HEK293 (cell line): ENCODE results near the gene GTF3C1.

Source experiments
- CTCF ChIA-PET: fragments of 350-600 bp; formaldehyde crosslinking; extraction: SDS; loops from one replicate; lab custom pipeline; 2021; ENCODE audit warnings: antibody characterized with exemption; lab: Yijun Ruan, JAX
- POLR2A ChIA-PET: fragments of 300-600 bp; formaldehyde crosslinking; extraction: SDS; loops from one replicate; lab custom pipeline; 2020; ENCODE audit warnings: antibody characterized with exemption, inconsistent platforms; lab: Yijun Ruan, JAX
- H3K27ac ChIP-seq: fragments of 200-500 bp; sonication (Bioruptor generic); 2 replicates; pipeline ENCODE4 v1.5.1; 2014; ENCODE audit warnings: low read depth, low read length, control low read depth, inconsistent platforms; ENCODE audit errors: extremely low read depth
- H3K36me3 ChIP-seq, 2 experiments: fragments of 200-500 bp in 1 of 2; sonication (Bioruptor generic) in 1 of 2; 1 replicate in 1 of 2; 2 replicates in 1 of 2; pipeline ENCODE4 v1.5.1; 2014 to 2017; ENCODE audit warnings: inconsistent platforms in 2 of 2, low read length in 2 of 2; ENCODE audit not compliant: control insufficient read depth in 2 of 2, insufficient read depth in 1 of 2
- H3K4me1 ChIP-seq: fragments of 200-500 bp; sonication (Bioruptor generic); 2 replicates; pipeline ENCODE4 v1.5.1; 2014; ENCODE audit warnings: mild to moderate bottlenecking, low read length, inconsistent platforms; ENCODE audit not compliant: control insufficient read depth, insufficient read depth
- H3K4me3 ChIP-seq: 2 replicates; pipeline ENCODE4 v1.5.1; 2011; ENCODE audit warnings: low read depth, mild to moderate bottlenecking, control low read depth, low read length, moderate library complexity
- H3K9me3 ChIP-seq: fragments of 200-500 bp; sonication (Bioruptor generic); 2 replicates; pipeline ENCODE4 v1.5.1; 2014; ENCODE audit warnings: low read depth, low read length, inconsistent platforms; ENCODE audit not compliant: control insufficient read depth, insufficient read depth
- BCL11B ChIP-seq: fragments of 450-650 bp; formaldehyde crosslinking; IDR thresholded peaks from 2 replicates; pipeline ENCODE4 v1.5.1; 2016; ENCODE audit warnings: low read depth, missing biosample characterization, missing genetic modification characterization
- HOXA7 ChIP-seq: sonication (generic); formaldehyde crosslinking; IDR thresholded peaks from 2 replicates; pipeline ENCODE4 v1.8.1; 2022; ENCODE audit warnings: missing genetic modification reagents, borderline replicate concordance
- SCRT2 ChIP-seq: fragments of 450-650 bp; formaldehyde crosslinking; IDR thresholded peaks from 2 replicates; pipeline ENCODE4 v1.5.1; 2016; ENCODE audit warnings: missing biosample characterization, missing genetic modification characterization
- SP7 ChIP-seq: fragments of 450-650 bp; formaldehyde crosslinking; IDR thresholded peaks from 2 replicates; pipeline ENCODE4 v1.5.1; 2016; ENCODE audit warnings: missing biosample characterization, missing genetic modification characterization
- ZFP69B ChIP-seq: fragments of 450-650 bp; formaldehyde crosslinking; IDR thresholded peaks from 2 replicates; pipeline ENCODE4 v1.5.1; 2016; ENCODE audit warnings: missing biosample characterization, missing genetic modification characterization
- ZNF133 ChIP-seq: fragments of 450-650 bp; formaldehyde crosslinking; IDR thresholded peaks from 2 replicates; pipeline ENCODE4 v1.5.1; 2016; ENCODE audit warnings: missing biosample characterization, missing genetic modification characterization
- ZNF140 ChIP-seq: fragments of 450-650 bp; formaldehyde crosslinking; IDR thresholded peaks from 2 replicates; pipeline ENCODE4 v1.5.1; 2016; ENCODE audit warnings: missing biosample characterization, missing genetic modification characterization
- ZNF211 ChIP-seq: fragments of 450-650 bp; formaldehyde crosslinking; IDR thresholded peaks from 2 replicates; pipeline ENCODE4 v1.5.1; 2016; ENCODE audit warnings: low read depth, missing biosample characterization, missing genetic modification characterization
- ZNF341 ChIP-seq: fragments of 450-650 bp; formaldehyde crosslinking; IDR thresholded peaks from 2 replicates; pipeline ENCODE4; 2016; ENCODE audit warnings: low read depth, missing biosample characterization, missing genetic modification characterization
- ZNF521 ChIP-seq: fragments of 450-650 bp; formaldehyde crosslinking; IDR thresholded peaks from 2 replicates; pipeline ENCODE4 v1.5.1; 2017; ENCODE audit warnings: missing biosample characterization, mild to moderate bottlenecking, missing genetic modification characterization
- ZNF560 ChIP-seq: fragments of 450-650 bp; formaldehyde crosslinking; IDR thresholded peaks from 2 replicates; pipeline ENCODE4 v1.5.1; 2017; ENCODE audit warnings: missing biosample characterization, missing genetic modification characterization, borderline replicate concordance
- ZNF561 ChIP-seq: fragments of 450-650 bp; IDR thresholded peaks from 2 replicates; pipeline ENCODE4 v1.5.1; 2018; ENCODE audit warnings: missing biosample characterization, missing genetic modification characterization, borderline replicate concordance
- ZNF664 ChIP-seq: fragments of 450-650 bp; formaldehyde crosslinking; IDR thresholded peaks from 2 replicates; pipeline ENCODE4 v1.5.1; 2016; ENCODE audit warnings: missing biosample characterization, missing genetic modification characterization
- TF ChIP-seq, protein P1 (sequence below): fragments of 450-650 bp; formaldehyde crosslinking; IDR thresholded peaks from 2 replicates; pipeline ENCODE4 v1.5.1; 2017; ENCODE audit warnings: missing biosample characterization, mild to moderate bottlenecking, missing genetic modification characterization, moderate library complexity
- TF ChIP-seq, protein P2 (sequence below): fragments of 450-650 bp; formaldehyde crosslinking; conservative IDR thresholded peaks from 2 replicates; pipeline ENCODE4 v1.5.1; 2016; ENCODE audit warnings: low read depth, missing biosample characterization, missing genetic modification characterization
- TF ChIP-seq, protein P3 (sequence below): fragments of 450-650 bp; formaldehyde crosslinking; IDR thresholded peaks from 2 replicates; pipeline ENCODE4 v1.5.1; 2017; ENCODE audit warnings: missing biosample characterization, missing genetic modification characterization
- TF ChIP-seq, protein P4 (sequence below): fragments of 450-650 bp; formaldehyde crosslinking; IDR thresholded peaks from 2 replicates; pipeline ENCODE4 v1.5.1; 2016; ENCODE audit warnings: missing biosample characterization, missing genetic modification characterization

The GTF3C1 gene

DNA sequence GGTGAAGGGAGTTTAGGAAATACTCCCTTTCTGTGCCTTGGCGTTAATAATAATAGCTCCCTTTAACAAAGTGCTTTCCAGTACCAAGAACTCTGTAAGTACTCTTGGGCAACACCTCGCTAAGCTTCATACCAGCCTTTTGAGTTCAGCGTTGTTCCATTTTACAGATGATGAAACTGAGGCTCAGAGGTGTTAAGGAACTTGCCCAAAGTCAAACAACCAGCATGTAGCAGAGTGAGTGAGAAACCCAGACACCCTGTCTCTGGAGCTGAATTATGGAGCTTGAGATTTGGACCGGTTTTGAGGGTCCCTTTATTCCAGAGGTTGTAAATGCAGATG lies 838 bp upstream of the GTF3C1 start (continued):
- TF ChIP-seq SP7 (tag by site-specific recombination) (0 out of 2 replicates have a peak, but pooled peaks have one; percentile 4), ZNF140 (no peak)
- TF ChIP-seq, all 188 proteins: peak for 2

DNA sequence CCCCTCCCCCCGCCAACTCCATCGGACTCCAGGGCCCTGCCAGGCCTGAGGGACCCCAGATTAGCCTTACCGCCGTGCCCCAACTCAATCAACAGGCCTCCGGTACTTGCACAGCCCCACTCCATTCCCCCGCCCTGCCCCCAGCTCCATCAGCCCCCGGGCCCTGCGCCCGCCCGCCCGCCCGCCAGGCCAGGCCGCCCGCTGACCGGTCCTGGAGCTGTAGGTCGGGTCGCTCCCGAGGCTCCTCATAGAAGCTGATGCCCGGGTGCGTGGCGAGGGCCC lies 308 bp downstream of the GTF3C1 start:
- Histone ChIP-seq H3K4me1 (no peaks in the 10 kb centered on the region), H3K27ac (no peak overlapping the region), H3K4me3 (peak overlapping the region; percentile 96), H3K9me3 (no peaks in the 10 kb centered on the region), H3K36me3 (peaks cover 9 to 24% of the 10 kb centered on the region in 2 experiments; a peak in 2 of 3 replicates)
- POLR2A ChIA-PET: interaction anchor here (0.9 to 1.7 kb wide), 16 partner anchors 8 to 346 kb away, joined by 3 to 9 read pairs (median 5); partner anchors contain the start of gene KDM8
- CTCF ChIA-PET: no interaction called here
- no peak for TF ChIP-seq ZNF561 (tag by site-specific recombination)
- no peak for TF ChIP-seq ZNF521 (tag by site-specific recombination)
- no peak for TF ChIP-seq ZNF341 (tag by site-specific recombination)
- no peak for TF ChIP-seq ZNF133 (tag by site-specific recombination)
- TF ChIP-seq, protein P1, sequence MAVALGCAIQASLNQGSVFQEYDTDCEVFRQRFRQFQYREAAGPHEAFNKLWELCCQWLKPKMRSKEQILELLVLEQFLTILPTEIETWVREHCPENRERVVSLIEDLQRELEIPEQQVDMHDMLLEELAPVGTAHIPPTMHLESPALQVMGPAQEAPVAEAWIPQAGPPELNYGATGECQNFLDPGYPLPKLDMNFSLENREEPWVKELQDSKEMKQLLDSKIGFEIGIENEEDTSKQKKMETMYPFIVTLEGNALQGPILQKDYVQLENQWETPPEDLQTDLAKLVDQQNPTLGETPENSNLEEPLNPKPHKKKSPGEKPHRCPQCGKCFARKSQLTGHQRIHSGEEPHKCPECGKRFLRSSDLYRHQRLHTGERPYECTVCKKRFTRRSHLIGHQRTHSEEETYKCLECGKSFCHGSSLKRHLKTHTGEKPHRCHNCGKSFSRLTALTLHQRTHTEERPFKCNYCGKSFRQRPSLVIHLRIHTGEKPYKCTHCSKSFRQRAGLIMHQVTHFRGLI (tag by site-specific recombination): no peak
- TF ChIP-seq, protein P2, sequence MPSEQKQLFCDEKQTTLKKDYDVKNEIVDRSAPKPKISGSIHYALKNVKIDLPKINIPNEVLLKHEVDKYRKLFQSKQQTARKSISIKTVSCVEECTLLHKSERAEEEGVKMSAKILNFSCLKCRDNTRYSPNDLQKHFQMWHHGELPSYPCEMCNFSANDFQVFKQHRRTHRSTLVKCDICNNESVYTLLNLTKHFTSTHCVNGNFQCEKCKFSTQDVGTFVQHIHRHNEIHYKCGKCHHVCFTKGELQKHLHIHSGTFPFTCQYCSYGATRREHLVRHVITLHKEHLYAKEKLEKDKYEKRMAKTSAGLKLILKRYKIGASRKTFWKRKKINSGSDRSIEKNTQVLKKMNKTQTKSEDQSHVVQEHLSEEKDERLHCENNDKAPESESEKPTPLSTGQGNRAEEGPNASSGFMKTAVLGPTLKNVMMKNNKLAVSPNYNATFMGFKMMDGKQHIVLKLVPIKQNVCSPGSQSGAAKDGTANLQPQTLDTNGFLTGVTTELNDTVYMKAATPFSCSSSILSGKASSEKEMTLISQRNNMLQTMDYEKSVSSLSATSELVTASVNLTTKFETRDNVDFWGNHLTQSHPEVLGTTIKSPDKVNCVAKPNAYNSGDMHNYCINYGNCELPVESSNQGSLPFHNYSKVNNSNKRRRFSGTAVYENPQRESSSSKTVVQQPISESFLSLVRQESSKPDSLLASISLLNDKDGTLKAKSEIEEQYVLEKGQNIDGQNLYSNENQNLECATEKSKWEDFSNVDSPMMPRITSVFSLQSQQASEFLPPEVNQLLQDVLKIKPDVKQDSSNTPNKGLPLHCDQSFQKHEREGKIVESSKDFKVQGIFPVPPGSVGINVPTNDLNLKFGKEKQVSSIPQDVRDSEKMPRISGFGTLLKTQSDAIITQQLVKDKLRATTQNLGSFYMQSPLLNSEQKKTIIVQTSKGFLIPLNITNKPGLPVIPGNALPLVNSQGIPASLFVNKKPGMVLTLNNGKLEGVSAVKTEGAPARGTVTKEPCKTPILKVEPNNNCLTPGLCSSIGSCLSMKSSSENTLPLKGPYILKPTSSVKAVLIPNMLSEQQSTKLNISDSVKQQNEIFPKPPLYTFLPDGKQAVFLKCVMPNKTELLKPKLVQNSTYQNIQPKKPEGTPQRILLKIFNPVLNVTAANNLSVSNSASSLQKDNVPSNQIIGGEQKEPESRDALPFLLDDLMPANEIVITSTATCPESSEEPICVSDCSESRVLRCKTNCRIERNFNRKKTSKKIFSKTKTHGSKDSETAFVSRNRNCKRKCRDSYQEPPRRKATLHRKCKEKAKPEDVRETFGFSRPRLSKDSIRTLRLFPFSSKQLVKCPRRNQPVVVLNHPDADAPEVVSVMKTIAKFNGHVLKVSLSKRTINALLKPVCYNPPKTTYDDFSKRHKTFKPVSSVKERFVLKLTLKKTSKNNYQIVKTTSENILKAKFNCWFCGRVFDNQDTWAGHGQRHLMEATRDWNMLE (tag by site-specific recombination): no peak
- TF ChIP-seq ZNF211 (tag by site-specific recombination): no peak
- TF ChIP-seq ZFP69B (tag by site-specific recombination): no peak
- TF ChIP-seq ZNF664 (tag by site-specific recombination): no peak
- TF ChIP-seq, protein P3, sequence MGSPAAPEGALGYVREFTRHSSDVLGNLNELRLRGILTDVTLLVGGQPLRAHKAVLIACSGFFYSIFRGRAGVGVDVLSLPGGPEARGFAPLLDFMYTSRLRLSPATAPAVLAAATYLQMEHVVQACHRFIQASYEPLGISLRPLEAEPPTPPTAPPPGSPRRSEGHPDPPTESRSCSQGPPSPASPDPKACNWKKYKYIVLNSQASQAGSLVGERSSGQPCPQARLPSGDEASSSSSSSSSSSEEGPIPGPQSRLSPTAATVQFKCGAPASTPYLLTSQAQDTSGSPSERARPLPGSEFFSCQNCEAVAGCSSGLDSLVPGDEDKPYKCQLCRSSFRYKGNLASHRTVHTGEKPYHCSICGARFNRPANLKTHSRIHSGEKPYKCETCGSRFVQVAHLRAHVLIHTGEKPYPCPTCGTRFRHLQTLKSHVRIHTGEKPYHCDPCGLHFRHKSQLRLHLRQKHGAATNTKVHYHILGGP (tag by site-specific recombination): no peak
- TF ChIP-seq BCL11B: no peak
- TF ChIP-seq, protein P4, sequence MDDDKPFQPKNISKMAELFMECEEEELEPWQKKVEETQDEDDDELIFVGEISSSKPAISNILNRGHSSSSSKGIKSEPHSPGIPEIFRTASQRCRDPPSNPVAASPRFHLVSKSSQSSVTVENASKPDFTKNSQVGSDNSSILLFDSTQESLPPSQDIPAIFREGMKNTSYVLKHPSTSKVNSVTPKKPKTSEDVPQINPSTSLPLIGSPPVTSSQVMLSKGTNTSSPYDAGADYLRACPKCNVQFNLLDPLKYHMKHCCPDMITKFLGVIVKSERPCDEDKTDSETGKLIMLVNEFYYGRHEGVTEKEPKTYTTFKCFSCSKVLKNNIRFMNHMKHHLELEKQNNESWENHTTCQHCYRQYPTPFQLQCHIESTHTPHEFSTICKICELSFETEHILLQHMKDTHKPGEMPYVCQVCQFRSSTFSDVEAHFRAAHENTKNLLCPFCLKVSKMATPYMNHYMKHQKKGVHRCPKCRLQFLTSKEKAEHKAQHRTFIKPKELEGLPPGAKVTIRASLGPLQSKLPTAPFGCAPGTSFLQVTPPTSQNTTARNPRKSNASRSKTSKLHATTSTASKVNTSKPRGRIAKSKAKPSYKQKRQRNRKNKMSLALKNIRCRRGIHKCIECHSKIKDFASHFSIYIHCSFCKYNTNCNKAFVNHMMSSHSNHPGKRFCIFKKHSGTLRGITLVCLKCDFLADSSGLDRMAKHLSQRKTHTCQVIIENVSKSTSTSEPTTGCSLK (tag by site-specific recombination): no peak
- TF ChIP-seq SCRT2 (tag by site-specific recombination): no peak
- TF ChIP-seq ZNF560 (tag by site-specific recombination): no peak
- no peak for TF ChIP-seq HOXA7
